OCI-LY7 (cell line): ENCODE data around the gene RAPH1. TPM values are rescaled to one million over a fixed set of nuclear protein-coding genes. Genes with fewer than 3 reads are reported as not detected.

Source experiments
- BruUV-seq: library from RNA; stranded (reverse); fragments of 400-500 nt; replicated peaks from 2 replicates; lab custom pipeline; 2021; lab: Mats Ljungman, UMichigan
- CTCF ChIA-PET: fragments of 300-600 bp; sonication (Branson Sonifier 250); formaldehyde crosslinking; loops from one replicate; lab custom pipeline; 2022; ENCODE audit warnings: antibody characterized with exemption; ENCODE audit not compliant: unreplicated experiment; lab: Charles Lee
- POLR2A ChIA-PET: fragments of 300-600 bp; sonication (Branson Sonifier 250); formaldehyde crosslinking; loops from one replicate; lab custom pipeline; 2022; ENCODE audit warnings: antibody characterized with exemption; lab: Charles Lee
- DNase-seq: peaks from one replicate; pipeline ENCODE4 v3.0.0-alpha.2; 2015; ENCODE audit warnings: low spot score
- H2AFZ ChIP-seq: fragments of 200-600 bp; sonication (generic), shearing (Covaris generic); 2 replicates; pipeline ENCODE4 v1.6.1; 2014; ENCODE audit warnings: mild to moderate bottlenecking, antibody characterized with exemption, low read length, moderate library complexity
- H3K27ac ChIP-seq: fragments of 200-600 bp; sonication (generic); 2 replicates; pipeline ENCODE4 v1.5.1; 2014; ENCODE audit warnings: mixed run types, low read depth, mild to moderate bottlenecking, moderate library complexity, low read length, inconsistent platforms; ENCODE audit not compliant: poor library complexity, severe bottlenecking
- H3K36me3 ChIP-seq: fragments of 200-600 bp; sonication (generic); 2 replicates; pipeline ENCODE4 v1.6.1; 2014; ENCODE audit warnings: mild to moderate bottlenecking, antibody characterized with exemption, low read length, moderate library complexity, mixed read lengths; ENCODE audit not compliant: insufficient read depth
- H3K4me1 ChIP-seq: fragments of 200-600 bp; sonication (generic); 2 replicates; pipeline ENCODE4 v1.5.1; 2014; ENCODE audit warnings: mild to moderate bottlenecking, low read length; ENCODE audit not compliant: insufficient read depth, poor library complexity, severe bottlenecking
- H3K4me2 ChIP-seq: fragments of 200-600 bp; sonication (generic); 2 replicates; pipeline ENCODE4 v1.6.1; 2014; ENCODE audit warnings: mild to moderate bottlenecking, low read length
- H3K4me3 ChIP-seq: fragments of 200-600 bp; sonication (generic); 2 replicates; pipeline ENCODE4 v1.5.1; 2014; ENCODE audit warnings: mild to moderate bottlenecking, low read depth, low read length; ENCODE audit not compliant: poor library complexity, severe bottlenecking
- H3K79me2 ChIP-seq: fragments of 200-600 bp; sonication (generic); 2 replicates; pipeline ENCODE4 v1.6.1; 2016; ENCODE audit warnings: low read depth, mild to moderate bottlenecking, low read length, moderate library complexity, mixed read lengths; ENCODE audit not compliant: insufficient read depth
- H3K9me2 ChIP-seq: fragments of 200-600 bp; sonication (generic); 2 replicates; pipeline ENCODE4 v1.6.1; 2016; ENCODE audit warnings: mild to moderate bottlenecking, low read length, mixed read lengths; ENCODE audit not compliant: insufficient read depth
- H3K9me3 ChIP-seq: fragments of 200-600 bp; sonication (generic); 2 replicates; pipeline ENCODE4 v1.6.1; 2014; ENCODE audit warnings: mild to moderate bottlenecking, mixed run types, low read length, mixed read lengths
- H4K20me1 ChIP-seq: fragments of 200-600 bp; sonication (generic); 2 replicates; pipeline ENCODE4 v1.6.1; 2014; ENCODE audit warnings: mild to moderate bottlenecking, antibody characterized with exemption, low read length, moderate library complexity, mixed read lengths; ENCODE audit not compliant: insufficient read depth
- CTCF ChIP-seq: fragments of 200-600 bp; sonication (generic); conservative IDR thresholded peaks from 2 replicates; pipeline ENCODE4 v1.5.1; 2014; ENCODE audit warnings: mild to moderate bottlenecking, antibody characterized with exemption, low read length, moderate library complexity, mixed read lengths
- EZH2phosphoT487 ChIP-seq: fragments of 200-600 bp; sonication (generic); IDR thresholded peaks from 2 replicates; pipeline ENCODE4 v1.6.1; 2018; ENCODE audit warnings: low read depth, borderline replicate concordance, mild to moderate bottlenecking, mixed run types, antibody characterized with exemption, low read length, moderate library complexity, mixed read lengths
- intact Hi-C: fragments of 100-400 bp; cut with micrococcal nuclease; formaldehyde crosslinking; loops from one replicate; pipeline ENCODE4 v1.10.0; 2022; ENCODE audit not compliant: unreplicated experiment
- total RNA-seq, 2 experiments: library from RNA; depleted of rRNA in 1 of 2; stranded (reverse); fragments of >200 nt in 1 of 2; shearing (Covaris generic) in 1 of 2; gene quantifications; 2 replicates each; pipeline ENCODE4 v1.2.3, GENCODE V29; 2014 to 2022

RAPH1 gene
- total RNA-seq, 2 experiments from 2014 or later = 4.0 to 21.5 TPM

GRCh38 chr2:203498161-203498560 lies 36.9 kb downstream of the RAPH1 start:
- peaks cover 18% of the 10 kb centered on the region for H3K36me3 ChIP-seq
- H3K9me3 ChIP-seq = no peaks in the 10 kb centered on the region
- H3K4me2 ChIP-seq = no peak overlapping the region; the same call in 1 of the 2 replicates
- POLR2A ChIA-PET = interaction anchor here (1.1 kb wide), 1 partner anchor 25 kb away, joined by 3 read pairs; no protein-coding TSS in a partner anchor
- peaks cover 51% of the 10 kb centered on the region; the same call in 1 of the 2 replicates for H3K79me2 ChIP-seq
- CTCF ChIA-PET = no interaction called here
- H3K27ac ChIP-seq = no peak overlapping the region
- H3K9me2 ChIP-seq = no peaks in the 10 kb centered on the region
- no peak for DNase-seq
- peaks cover 35% of the 10 kb centered on the region for H3K4me1 ChIP-seq
- no peak overlapping the region for H3K4me3 ChIP-seq
- intact Hi-C loops = no loop called here
- no peaks in the 10 kb centered on the region for H4K20me1 ChIP-seq
- H2AFZ ChIP-seq = no peak overlapping the region
- no peak for TF ChIP-seq EZH2phosphoT487
- TF ChIP-seq CTCF = no peak
- no TSS peak for BruUV-seq

- Histone ChIP-seq H3K79me2 (peaks cover 16% of the 10 kb centered on the region; the same call in 1 of the 2 replicates), H3K4me1 (peaks cover 7% of the 10 kb centered on the region), H4K20me1 (no peaks in the 10 kb centered on the region), H3K36me3 (peaks cover 40% of the 10 kb centered on the region), H3K9me2 (no peaks in the 10 kb centered on the region), H3K4me2 (no peak overlapping the region), H3K9me3 (no peaks in the 10 kb centered on the region), H3K27ac (no peak overlapping the region), H2AFZ (no peak overlapping the region), H3K4me3 (no peak overlapping the region)
- no peak for DNase-seq
- CTCF ChIA-PET = no interaction called here
- intact Hi-C loops = no loop called here
- BruUV-seq = no TSS peak
- TF ChIP-seq CTCF (no peak), EZH2phosphoT487 (no peak)
- POLR2A ChIA-PET = interaction anchor here (1.3 kb wide), 1 partner anchor 8 kb away, joined by 3 read pairs; no protein-coding TSS in a partner anchor
Observed at GRCh38 chr2:203492965-203493364, 42.1 kb downstream of the RAPH1 start.

GRCh38 chr2:203490391-203490790 lies 44.7 kb downstream of the RAPH1 start:
- CTCF ChIA-PET = no interaction called here
- no peak for TF ChIP-seq CTCF
- no peak for TF ChIP-seq EZH2phosphoT487

More at GRCh38 chr2:203490391-203490790, 44.7 kb downstream of the RAPH1 start:
- Histone ChIP-seq H3K4me3 (no peak overlapping the region), H3K27ac (no peak overlapping the region), H3K9me2 (no peaks in the 10 kb centered on the region), H3K36me3 (peaks cover 45% of the 10 kb centered on the region), H3K4me1 (peaks cover 12% of the 10 kb centered on the region), H3K4me2 (no peak overlapping the region), H2AFZ (no peak overlapping the region), H4K20me1 (no peaks in the 10 kb centered on the region), H3K79me2 (no peaks in the 10 kb centered on the region), H3K9me3 (no peaks in the 10 kb centered on the region)
- DNase-seq = no peak
- POLR2A ChIA-PET = interaction anchor here (0.7 to 1.0 kb wide), 4 partner anchors 10 to 166 kb away, joined by 3 to 6 read pairs (median 4); no protein-coding TSS in a partner anchor
- intact Hi-C loops = no loop called here
- BruUV-seq = no TSS peak
